Ishikawa (cell line): Measurements from ENCODE around the gene PCMTD2.

ENCODE experiments used
- CEBPB ChIP-seq: IDR thresholded peaks from 2 replicates; pipeline ENCODE4 v1.6.1; 2012
- CREB1 ChIP-seq: IDR thresholded peaks from 2 replicates; pipeline ENCODE4 v1.6.1; 2012; ENCODE audit warnings: low read depth
- EP300 ChIP-seq: IDR thresholded peaks from 2 replicates; pipeline ENCODE4 v1.6.1; 2012; ENCODE audit warnings: borderline replicate concordance
- FOXM1 ChIP-seq: IDR thresholded peaks from 2 replicates; pipeline ENCODE4 v1.6.1; 2012; ENCODE audit warnings: low read depth, borderline replicate concordance
- RAD21 ChIP-seq: IDR thresholded peaks from 2 replicates; pipeline ENCODE4 v1.6.1; 2012; ENCODE audit warnings: low read depth
- TAF1 ChIP-seq: IDR thresholded peaks from 2 replicates; pipeline ENCODE4 v1.6.1; 2012; ENCODE audit warnings: low read depth, mild to moderate bottlenecking
- TEAD4 ChIP-seq: IDR thresholded peaks from 2 replicates; pipeline ENCODE4 v1.6.1; 2012
- YY1 ChIP-seq: IDR thresholded peaks from 2 replicates; pipeline ENCODE4 v1.6.1; 2012; ENCODE audit warnings: low read depth
- TF ChIP-seq, protein P1 (sequence below): IDR thresholded peaks from 2 replicates; pipeline ENCODE4 v1.6.1; 2012; ENCODE audit warnings: low read depth, mild to moderate bottlenecking
- TF ChIP-seq, protein P2 (sequence below): IDR thresholded peaks from 2 replicates; pipeline ENCODE4 v1.6.1; 2012

DNA sequence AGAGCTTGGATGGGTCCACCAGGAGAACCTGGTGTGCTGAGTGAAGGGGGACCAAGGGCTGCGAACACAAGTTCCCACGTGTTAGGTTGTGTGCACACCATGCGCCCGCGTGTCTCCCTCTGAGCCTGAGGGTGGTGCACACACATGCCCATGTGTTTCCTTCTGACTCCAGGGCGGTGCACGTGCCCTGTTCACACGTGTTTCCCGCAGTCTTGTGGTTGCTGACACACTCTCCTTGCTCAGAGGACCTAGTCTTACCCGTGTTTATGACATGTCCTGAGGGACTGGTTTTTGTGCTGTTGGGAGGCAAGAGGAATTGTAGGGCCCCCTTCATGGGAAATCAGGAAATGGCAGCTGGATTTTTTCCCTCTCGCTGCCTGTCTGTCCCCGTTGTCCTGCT is 36.3 kb upstream of the PCMTD2 start:
- TF ChIP-seq, protein P1, sequence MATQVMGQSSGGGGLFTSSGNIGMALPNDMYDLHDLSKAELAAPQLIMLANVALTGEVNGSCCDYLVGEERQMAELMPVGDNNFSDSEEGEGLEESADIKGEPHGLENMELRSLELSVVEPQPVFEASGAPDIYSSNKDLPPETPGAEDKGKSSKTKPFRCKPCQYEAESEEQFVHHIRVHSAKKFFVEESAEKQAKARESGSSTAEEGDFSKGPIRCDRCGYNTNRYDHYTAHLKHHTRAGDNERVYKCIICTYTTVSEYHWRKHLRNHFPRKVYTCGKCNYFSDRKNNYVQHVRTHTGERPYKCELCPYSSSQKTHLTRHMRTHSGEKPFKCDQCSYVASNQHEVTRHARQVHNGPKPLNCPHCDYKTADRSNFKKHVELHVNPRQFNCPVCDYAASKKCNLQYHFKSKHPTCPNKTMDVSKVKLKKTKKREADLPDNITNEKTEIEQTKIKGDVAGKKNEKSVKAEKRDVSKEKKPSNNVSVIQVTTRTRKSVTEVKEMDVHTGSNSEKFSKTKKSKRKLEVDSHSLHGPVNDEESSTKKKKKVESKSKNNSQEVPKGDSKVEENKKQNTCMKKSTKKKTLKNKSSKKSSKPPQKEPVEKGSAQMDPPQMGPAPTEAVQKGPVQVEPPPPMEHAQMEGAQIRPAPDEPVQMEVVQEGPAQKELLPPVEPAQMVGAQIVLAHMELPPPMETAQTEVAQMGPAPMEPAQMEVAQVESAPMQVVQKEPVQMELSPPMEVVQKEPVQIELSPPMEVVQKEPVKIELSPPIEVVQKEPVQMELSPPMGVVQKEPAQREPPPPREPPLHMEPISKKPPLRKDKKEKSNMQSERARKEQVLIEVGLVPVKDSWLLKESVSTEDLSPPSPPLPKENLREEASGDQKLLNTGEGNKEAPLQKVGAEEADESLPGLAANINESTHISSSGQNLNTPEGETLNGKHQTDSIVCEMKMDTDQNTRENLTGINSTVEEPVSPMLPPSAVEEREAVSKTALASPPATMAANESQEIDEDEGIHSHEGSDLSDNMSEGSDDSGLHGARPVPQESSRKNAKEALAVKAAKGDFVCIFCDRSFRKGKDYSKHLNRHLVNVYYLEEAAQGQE = no peak
- no peak for TF ChIP-seq CEBPB
- TF ChIP-seq, protein P2, sequence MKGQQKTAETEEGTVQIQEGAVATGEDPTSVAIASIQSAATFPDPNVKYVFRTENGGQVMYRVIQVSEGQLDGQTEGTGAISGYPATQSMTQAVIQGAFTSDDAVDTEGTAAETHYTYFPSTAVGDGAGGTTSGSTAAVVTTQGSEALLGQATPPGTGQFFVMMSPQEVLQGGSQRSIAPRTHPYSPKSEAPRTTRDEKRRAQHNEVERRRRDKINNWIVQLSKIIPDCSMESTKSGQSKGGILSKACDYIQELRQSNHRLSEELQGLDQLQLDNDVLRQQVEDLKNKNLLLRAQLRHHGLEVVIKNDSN = no peak
- no peak for TF ChIP-seq CREB1
- TF ChIP-seq YY1 = no peak
- TF ChIP-seq TAF1 = no peak
- TF ChIP-seq RAD21 = no peak
- no peak for TF ChIP-seq FOXM1
- no peak for TF ChIP-seq TEAD4
- TF ChIP-seq EP300 = no peak
